ENCODE results near the gene MRPS2. TPM values are rescaled to one million over a fixed set of nuclear protein-coding genes. Genes with fewer than 3 reads are reported as not detected.
"Not testable (repeated sequence)": the region's sequence is repeated elsewhere in the genome, so short reads cannot be mapped to it uniquely, and the experiment has no call there.

The MRPS2 gene
- 10 to 100 TPM; 65.0 to 71.5 TPM for total RNA-seq

DNA sequence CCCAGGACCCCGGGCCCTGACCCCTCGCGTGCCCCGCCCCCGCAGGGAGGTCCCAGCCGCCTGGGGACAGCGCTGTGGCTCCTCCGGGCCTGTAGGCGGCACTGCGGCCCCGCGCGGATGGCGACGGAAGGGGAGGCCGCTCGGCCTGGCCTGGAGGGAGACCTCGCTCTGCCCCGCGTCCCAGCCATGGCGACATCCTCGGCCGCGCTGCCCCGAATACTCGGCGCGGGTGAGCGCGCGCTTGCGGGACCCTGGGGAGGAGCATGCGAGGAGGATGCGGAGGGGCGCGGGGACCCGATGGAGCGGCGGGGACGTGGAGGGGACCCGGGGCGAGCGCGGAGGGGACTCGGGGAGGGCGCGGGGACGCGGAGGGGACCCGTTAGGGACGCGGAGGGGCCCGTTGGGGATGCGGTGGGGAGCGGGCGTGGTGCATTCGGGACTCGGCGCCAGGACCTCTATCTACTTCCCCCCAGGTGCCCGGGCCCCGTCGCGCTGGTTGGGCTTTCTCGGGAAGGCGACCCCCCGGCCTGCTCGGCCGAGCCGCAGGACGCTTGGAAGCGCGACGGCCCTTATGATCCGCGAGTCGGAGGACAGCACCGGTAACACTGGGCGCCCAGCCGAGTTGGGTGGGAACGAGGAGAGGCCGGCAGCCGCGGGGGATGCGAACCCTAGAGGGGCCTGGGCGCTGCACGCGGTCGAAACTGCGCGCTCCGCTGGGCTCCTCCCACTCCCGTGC lies at the start of gene MRPS2:
Gene MRPS2 (plus strand): TSS at position 158 of the 736 bp plus-strand sequence. CDS start 29 bp downstream, at position 187.
- ChIA-PET CTCF (interaction anchor here (0.9 kb wide), 1 partner anchor 19 kb away, joined by 3 read pairs; no protein-coding TSS in a partner anchor), POLR2A (interaction anchor here (0.5 to 0.6 kb wide), 2 partner anchors 20 to 417 kb away, joined by 3 read pairs; no protein-coding TSS in a partner anchor)

DNA sequence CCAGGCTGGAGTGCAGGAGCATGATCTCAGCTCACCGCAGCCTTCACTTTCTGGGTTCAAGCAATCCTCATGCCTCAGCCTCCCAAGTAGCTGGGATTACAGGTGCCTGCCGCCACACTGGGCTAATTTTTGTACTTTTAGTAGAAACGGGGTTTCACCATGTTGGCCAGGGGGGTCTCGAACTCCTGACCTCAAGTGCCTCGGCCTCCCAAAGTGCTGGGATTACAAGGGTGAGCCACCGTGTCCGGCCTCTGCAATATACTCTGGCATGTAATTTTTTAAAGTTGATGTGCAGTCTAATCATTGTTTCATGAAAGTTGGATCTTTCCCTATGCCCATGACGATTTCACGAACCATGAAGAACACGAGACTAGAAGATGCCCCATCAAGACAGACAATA lies 49.5 kb upstream of the MRPS2 start:
- POLR2A ChIA-PET = no interaction called here
- CTCF ChIA-PET = no interaction called here

DNA sequence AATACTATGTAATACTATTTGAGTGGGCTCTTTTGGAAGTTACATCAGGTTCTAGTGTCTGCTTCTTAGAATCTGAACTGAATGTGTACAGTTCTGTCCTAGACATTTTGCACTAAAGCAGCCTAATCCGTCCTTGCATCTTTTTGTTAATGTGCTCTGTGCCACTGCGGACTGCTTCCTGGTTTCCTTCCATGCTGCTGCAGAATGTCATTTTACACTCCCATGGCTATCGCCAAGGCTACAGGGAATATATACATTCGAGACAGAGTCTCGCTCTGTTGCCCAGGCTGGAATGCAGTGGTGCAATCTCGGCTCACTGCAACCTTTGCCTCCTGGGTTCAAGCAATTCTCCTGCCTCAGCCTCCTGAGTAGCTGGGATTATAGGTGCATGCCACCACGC lies 48.6 kb upstream of the MRPS2 start:
- POLR2A ChIA-PET, CTCF ChIA-PET: not testable (repeated sequence)

DNA sequence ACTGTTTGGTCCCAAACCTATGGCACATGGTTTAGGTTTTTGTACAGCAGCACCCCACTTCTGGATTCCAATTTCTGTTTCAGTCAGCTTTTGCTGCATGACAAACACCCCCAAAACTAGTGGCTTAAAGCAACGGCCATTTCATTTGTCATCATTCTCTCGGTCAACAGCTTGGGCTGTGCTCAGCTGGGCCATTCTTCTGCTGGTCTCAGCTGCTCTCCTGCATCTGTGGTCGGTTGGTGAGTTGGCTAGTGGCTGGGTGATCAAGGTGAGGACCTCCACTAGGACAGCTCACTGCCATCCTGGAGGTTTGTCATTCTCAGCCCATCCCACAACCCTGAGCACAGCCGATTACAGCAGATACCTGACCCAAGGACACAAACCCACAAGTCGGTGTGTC lies 45.7 kb upstream of the MRPS2 start:
- ChIA-PET CTCF (no interaction called here), POLR2A (no interaction called here)

DNA sequence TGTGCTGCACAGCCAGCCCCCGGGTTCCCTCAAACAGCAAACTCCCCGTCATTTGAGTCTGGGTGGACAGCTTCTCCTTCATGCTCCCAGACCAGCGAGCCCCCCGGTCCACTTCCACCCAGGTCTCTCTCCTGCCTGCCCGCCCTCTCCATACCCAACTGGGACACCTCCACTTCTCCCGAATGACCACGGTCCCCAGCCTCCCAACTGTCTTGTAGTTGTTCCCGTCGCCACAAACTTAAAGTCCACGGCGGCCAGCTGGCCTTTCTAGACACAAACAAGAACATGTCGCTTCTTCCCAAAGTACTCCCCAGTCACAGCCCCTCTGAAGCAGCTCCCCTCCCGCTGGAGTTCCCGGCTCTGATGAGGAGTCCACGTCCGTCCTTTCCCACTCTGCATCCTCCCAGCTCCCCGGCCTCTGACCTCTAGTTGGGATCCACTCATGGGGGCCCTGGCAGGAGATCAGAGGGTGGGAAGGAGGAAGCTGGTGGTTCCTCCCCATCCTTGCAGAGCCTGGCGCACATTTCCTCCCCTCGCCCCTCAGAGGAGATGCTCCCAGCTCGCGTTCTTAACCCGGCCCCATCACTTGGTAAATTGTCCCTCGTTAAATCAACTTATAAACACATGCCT lies 45.0 kb upstream of the MRPS2 start:
- CTCF ChIA-PET = interaction anchor here (0.8 kb wide), 1 partner anchor 13 kb away, joined by 3 read pairs; no protein-coding TSS in a partner anchor
- POLR2A ChIA-PET = no interaction called here

DNA sequence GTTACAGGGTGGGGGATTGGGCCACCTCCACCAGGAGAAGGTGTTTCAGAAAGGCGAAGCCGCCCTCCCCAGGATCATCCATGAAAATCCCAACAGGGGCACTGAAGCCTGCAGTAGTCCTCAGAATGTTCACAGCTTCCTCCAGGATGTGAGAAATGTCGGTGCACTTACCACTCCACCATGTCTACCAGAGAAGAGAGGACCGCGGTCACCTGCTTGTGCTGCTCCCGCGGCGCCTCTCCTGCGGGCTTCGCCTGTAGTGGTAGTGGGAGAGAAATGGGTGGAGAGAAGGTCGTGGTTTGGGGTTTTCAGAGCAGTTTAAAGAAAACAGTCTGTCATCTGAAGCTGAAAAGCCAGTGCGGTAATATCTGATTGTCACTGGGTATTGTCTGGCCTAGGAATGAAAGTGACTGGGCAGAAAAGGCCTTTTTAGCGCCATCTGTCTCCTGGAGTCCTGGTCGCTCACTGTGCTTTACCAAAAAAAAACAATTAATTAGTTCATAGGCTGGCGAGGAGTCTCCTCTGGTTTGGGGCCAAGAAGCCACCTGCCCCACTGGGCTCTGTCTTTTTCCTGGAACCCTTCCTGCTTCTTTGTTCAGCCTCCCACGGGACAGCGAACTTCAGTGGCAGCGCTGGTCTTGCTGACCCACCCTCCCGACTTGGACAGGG lies 43.9 kb upstream of the MRPS2 start:
- POLR2A ChIA-PET = no interaction called here
- CTCF ChIA-PET = interaction anchor here (0.8 kb wide), 1 partner anchor 14 kb away, joined by 3 read pairs; no protein-coding TSS in a partner anchor

DNA sequence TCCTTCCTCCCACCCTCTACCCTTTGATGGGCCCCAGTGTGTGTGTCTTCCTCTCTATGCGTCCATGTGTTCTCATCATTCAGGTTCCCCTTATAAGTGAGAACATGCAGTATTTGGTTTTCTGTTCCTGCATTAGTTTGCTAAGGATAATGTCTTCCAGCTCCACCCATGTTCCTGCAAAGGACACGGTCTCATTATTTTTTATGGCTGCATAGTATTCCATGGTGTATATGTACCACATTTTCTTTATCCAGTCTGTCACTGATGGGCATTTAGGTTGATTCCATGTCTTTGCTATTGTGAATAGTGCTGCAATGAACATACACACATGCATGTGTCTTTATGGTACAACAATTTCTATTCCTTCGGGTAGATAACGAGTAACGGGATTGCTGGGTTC lies 42.0 kb upstream of the MRPS2 start:
- POLR2A ChIA-PET, CTCF ChIA-PET: not testable (repeated sequence)

DNA sequence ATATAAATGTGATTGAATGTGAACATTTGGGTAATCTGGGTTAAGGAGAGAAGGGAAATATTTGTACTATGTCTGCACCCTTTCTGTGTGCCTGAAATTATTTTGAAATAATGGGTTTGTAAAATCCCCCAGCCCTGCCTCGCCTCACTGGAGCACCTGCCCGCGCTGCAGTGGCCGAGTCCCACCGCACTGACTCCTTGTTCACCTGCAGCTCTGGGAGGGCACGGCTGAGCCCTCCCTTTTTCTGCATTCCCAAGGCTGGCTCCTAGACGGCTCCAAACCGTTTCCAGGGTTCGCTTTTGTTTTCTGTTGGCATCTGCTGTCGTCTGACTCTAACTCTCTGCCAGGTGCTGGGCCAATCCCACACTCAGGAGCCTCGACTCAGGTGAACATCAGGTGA lies 38.5 kb upstream of the MRPS2 start:
- POLR2A ChIA-PET = no interaction called here
- CTCF ChIA-PET = no interaction called here

DNA sequence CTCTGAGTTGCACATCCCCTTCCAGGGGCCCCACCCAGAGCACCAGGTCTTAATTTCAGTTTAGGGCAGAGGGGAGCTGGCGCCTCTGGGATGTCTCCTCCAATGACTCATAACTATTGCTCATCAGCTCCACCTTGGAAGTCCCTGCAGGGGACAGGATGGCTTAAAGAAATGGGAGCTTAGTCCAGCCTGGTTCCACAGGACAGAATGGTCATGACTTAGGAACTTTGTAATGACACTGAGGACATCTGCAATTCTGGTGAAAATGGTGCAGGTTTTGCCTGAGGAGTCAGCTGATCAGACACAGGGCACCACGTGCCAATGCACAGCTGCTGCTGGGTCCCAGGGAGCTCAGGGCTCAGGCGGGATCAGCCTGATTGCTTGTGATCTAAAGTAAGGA lies 37.3 kb upstream of the MRPS2 start:
- POLR2A ChIA-PET = no interaction called here
- CTCF ChIA-PET = no interaction called here

DNA sequence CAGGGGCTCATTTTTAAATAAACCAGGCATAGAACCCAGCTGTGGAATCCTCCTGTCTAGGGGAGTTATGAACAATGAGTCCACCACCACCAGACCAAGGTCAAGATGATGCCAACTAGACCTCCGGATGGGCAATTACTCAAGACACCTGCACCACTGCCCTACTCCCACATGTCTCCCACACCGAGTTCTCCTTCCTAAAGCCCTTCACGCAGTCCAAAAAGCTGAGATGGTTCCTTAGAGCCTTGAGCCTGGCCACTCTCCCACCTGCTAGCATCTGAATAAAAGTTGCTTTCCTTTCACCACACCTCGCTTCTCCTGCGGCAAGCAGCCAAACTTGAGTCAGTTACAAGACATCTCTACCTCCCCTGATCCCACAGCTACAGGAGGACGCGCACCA lies 36.3 kb upstream of the MRPS2 start:
- CTCF ChIA-PET = no interaction called here
- POLR2A ChIA-PET = no interaction called here

DNA sequence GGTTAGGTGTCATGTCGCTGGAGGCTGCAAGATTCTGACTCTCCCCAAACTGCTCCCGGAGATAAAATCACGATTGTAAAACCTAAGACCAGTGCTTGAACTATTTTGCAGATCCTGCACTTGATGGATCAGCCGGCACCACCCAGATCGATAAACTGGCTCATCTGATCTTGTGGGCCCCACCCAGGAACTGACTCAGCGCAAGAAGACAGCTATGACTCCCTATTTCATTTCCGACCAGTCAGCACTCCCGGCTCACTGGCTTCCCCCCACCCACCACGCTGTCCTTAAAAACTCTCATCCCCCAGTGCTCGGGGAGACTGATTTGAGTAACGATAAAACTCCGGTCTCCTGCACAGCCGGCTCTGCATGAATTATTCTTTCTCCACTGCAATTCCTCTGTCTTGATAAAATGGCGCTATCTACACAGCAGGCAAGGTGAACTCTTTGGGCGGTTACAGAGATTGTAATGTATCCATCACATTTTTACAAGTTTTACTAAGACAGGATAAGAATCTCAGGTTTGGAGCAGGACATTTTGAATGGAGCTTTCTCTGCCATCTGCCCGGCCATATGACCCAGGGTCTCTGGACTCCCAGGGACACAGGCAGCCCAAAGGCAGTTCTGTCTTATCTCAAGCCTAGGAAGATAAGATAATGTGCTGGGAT lies 31.5 kb upstream of the MRPS2 start:
- CTCF ChIA-PET = interaction anchor here (1.5 kb wide), 1 partner anchor 30 kb away, joined by 4 read pairs; a partner anchor contains a TSS
- POLR2A ChIA-PET = no interaction called here

DNA sequence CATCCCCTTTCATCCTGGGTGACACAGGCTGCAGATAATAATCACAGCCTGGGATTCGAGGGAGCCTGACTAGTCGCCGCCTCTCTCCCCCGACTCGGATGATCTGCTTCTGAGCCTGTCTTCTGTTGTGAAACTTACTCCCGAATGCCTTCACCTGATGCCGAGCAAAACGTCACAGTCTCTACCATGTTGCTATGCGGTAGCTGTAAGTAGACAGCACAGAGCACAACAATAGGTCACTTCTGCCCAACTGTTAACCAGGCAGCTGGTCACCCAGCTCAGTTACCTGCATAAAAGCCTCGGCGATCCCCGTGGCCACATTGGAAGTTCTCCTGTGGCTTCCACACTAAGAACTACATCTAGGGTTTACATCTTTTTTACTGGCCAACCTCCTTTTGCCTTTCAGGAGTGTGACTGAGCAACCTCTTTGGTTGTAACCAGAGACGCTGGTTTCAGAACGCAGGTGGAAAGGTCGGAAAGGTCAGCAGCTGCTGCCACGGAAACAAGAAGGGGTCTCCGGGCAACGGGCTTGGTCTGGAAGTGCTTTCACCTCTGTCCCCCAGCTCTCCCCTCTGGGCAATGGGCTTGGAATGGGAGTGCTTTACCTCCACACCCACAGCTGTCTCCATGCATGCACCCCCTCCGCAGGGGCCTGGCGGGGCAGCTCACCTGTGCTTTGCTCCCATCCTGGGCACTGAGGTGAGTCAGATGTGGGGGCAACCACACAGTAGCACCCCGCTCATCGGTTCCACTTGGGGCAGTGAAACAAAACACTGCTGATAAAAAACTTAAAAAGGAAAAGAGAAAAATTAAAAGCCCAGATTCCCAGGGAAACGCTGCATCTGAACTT lies 28.5 kb upstream of the MRPS2 start:
- ChIA-PET CTCF (no interaction called here), POLR2A (no interaction called here)

DNA sequence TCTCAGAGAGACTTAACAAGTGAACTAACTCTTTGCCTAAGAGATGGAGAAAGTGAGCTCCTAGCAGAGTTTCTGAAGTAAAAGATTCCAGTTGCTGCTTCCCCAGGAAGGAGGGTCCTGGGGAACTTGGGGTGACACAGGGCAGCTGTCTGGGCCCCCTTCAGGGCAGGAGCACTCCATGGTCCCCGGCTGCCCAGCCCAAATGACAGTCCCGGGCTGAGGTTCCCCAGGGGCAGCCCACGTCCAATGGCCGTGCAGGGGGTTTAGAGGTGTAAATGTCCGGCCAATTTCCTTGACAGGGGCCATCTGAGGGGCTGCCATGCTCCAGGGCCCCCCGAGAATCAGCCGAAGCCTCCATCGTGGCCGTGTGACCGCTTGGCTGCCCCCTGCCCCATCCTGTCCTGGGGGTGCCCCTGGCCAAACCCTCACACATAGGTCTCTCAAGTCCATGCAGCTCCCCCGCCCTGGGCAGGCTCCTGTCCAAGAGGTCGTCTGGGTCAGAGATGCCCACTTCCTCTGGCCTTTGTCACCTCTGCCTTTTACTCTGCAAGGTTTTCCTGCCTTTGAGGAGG lies 26.4 kb upstream of the MRPS2 start:
- CTCF ChIA-PET = no interaction called here

DNA sequence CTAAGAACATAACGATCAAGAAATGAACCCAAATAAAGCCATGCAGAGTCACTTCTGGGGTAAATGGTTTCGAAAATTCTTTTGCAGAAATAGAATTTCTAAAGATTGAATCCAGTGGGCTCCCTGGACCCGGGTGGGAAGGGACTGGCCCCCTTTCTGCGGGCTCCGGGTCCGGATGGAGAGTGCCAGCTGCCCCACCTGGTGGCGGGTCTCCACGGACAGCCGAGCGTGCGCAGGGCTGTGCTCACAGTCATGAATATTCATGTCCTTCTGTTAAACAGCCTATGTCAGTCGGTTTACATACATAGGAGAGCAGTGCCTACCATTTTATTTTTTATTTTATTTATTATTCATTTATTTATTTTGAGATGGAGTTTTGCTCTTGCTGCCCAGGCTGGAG lies 25.6 kb upstream of the MRPS2 start:
- ChIA-PET POLR2A (no interaction called here), CTCF (no interaction called here)

More for the DNA sequence above, 26.4 kb upstream of the MRPS2 start:
- POLR2A ChIA-PET = no interaction called here

DNA sequence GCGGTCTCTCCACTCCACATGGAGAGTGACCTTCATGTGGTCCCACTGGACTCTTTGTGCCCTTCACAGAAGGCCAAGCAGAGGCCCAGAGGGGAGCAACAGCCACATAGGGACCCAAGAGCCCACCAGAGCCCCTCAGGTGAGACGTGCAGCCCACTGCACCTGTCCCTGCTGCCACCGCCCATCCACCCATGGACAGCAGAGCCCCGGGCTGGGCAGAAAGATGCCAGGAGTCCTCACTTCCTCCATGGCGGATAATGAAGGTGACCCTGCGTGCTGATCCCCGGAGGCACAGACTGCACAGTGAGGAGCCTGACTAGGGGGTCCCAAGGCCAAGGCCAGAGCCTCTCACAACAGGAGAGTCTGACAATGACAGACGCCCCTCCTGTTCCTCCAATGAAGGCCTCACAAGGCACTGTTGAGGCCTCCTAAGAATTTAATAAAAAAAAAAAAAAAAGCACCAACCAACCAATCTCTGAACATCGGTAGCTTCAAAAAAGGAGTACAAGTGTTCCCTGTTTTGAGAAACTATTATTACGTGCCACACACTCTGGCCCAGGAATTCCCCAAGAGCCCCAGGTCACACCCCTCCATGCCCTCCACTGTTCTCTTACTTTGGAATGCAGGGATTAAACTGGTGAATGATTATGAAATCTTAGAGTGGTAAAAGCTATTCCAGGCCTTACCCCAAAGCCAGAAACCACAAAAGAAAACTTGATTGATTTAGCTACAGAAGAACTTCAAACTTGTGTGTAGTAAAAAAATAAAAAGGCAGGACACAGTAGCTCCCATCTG lies 23.7 kb upstream of the MRPS2 start:
- ChIA-PET CTCF (interaction anchor here (0.7 kb wide), 1 partner anchor 11 kb away, joined by 5 read pairs; no protein-coding TSS in a partner anchor), POLR2A (interaction anchor here (0.6 kb wide), 1 partner anchor 485 kb away, joined by 4 read pairs; no protein-coding TSS in a partner anchor)

DNA sequence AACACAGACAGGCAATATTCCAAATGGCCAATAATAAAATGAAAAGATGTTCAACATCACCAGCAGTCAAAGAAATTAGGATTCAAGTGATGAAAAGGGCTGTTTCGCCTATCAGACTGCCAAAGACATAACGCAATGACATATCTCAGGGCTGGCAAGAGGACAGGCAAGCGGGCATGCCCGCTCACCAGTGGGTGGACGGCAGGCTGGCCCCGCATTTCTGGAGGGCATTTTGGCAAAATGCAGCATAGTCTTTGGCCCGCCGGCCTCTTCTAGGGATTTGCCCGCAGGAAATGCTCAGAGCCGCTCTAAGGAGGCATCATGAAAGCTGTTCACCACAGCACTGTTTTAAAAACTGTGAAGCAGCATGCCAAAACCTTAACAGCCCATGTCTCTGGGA lies 22.3 kb upstream of the MRPS2 start:
- ChIA-PET CTCF (interaction anchor here (0.8 kb wide), 1 partner anchor 21 kb away, joined by 4 read pairs; a partner anchor contains a TSS), POLR2A (no interaction called here)

DNA sequence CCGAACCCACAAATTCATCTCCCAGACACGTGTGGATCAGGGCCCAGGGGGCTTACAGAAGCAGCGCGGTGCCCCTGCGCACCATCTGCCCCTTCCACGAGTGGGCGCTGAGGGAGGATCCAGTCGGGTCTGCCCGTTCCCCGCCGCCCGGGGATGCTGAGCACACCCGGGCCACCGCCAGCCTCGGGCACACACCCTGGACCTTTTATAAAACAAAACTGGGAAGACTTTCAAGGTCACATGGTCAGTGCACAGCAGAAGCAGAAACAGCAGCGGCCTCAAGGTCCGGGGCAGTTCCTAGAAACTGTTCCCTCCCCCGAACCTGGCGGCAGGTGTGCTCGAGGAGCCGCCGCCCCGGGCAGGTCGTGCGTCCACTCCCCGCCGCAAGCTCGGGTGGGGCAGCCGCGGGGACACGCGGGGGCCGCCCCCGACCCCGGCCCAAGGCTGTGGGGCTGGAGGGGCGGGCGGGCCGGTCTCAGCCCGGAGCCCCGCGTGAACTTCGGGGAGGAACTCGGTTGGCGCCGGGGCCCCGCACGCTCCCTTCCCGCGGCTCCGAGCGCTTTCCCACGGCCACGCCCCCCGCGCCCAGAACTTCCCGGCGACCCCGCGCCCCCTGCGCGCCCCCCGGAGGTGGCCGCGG lies 21.5 kb upstream of the MRPS2 start:
- ChIA-PET CTCF (no interaction called here), POLR2A (no interaction called here)
